Measurements from ENCODE around the gene APEH. TPM values are rescaled to one million over a fixed set of nuclear protein-coding genes. Genes with fewer than 3 reads are reported as not detected.

The APEH gene
- total and polyA plus RNA-seq, 9 of the 15 experiments (the other 6 are each of a cell fraction or from before 2014, with no cell fraction given) = 70.9 to 177 (median 117) TPM

GRCh38 chr3:49723628-49724551 is 49.7 kb downstream of the APEH start, which contains the start of gene GMPPB:
TSS of gene GMPPB (minus strand) at chr3:49723951. CDS start at chr3:49723726, 225 bp downstream.
- in situ Hi-C loops (cut with MboI) = no loop called here
- FAIRE-seq = peak; percentile 93
- H2AFZ ChIP-seq (ENCODE audit: low read depth, low read length) = peak within 1 kb of the TSS; percentile 86
- TF ChIP-seq POU5F1 (IDR thresholded peaks at IDR 0.05; ENCODE audit: borderline replicate concordance, low read depth, low read length, partially characterized antibody) (no peak), NFE2 (IDR thresholded peaks at IDR 0.05; ENCODE audit: low read depth) (no peak), GMEB1 (CRISPR knock-in tag; IDR thresholded peaks at IDR 0.05) (peak; percentile 99), STAT5A (IDR thresholded peaks at IDR 0.05; ENCODE audit: borderline replicate concordance, low read length) (peak; percentile 59), TOE1 (IDR thresholded peaks at IDR 0.05; ENCODE audit: borderline replicate concordance) (0 out of 2 replicates have a peak, but pooled peaks have one; percentile 25), TOE1 (CRISPR knock-in tag; IDR thresholded peaks at IDR 0.05; ENCODE audit: borderline replicate concordance, low read depth) (no peak), HBP1 (CRISPR knock-in tag; IDR thresholded peaks at IDR 0.05) (no peak), HNRNPH1 (optimal IDR thresholded peaks at IDR 0.05; ENCODE audit: low read depth, low read length) (no peak), CEBPG (CRISPR knock-in tag; IDR thresholded peaks at IDR 0.05) (no peak), CEBPG (tag; conservative IDR thresholded peaks at IDR 0.05 in 1 of 2, IDR thresholded peaks at IDR 0.05 in 1 of 2) (no peak), ZNF639 (CRISPR knock-in tag; conservative IDR thresholded peaks at IDR 0.05 in 1 of 2, IDR thresholded peaks at IDR 0.05 in 1 of 2) (0 out of 4 replicates have a peak, but pooled peaks of 1 of the 2 experiments have one; percentile 33), MAFG (tag; conservative IDR thresholded peaks at IDR 0.05) (no peak), ZNF586 (CRISPR knock-in tag; conservative IDR thresholded peaks at IDR 0.05) (no peak)
- TF ChIP-seq, protein P1, sequence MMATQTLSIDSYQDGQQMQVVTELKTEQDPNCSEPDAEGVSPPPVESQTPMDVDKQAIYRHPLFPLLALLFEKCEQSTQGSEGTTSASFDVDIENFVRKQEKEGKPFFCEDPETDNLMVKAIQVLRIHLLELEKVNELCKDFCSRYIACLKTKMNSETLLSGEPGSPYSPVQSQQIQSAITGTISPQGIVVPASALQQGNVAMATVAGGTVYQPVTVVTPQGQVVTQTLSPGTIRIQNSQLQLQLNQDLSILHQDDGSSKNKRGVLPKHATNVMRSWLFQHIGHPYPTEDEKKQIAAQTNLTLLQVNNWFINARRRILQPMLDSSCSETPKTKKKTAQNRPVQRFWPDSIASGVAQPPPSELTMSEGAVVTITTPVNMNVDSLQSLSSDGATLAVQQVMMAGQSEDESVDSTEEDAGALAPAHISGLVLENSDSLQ (IDR thresholded peaks at IDR 0.05) = 0 out of 2 replicates have a peak, but pooled peaks have one; percentile 30

More at GRCh38 chr3:49723628-49724551, 49.7 kb downstream of the APEH start, which contains the start of gene GMPPB:
- H3K9ac ChIP-seq (ENCODE audit: insufficient read depth in 1 of 2, low read depth in 2 of 2, low read length in 2 of 2) = peak within 1 kb of the TSS; percentile 95 to 100
- peak; percentile 95 to 96 (median 96) for DNase-seq (ENCODE audit: extremely low read depth in 1 of 4, low spot score in 3 of 4)
- BruUV-seq (replicated peaks) = TSS peak; percentile 79
- no peaks in the 10 kb centered on the region for H3K9me1 ChIP-seq (ENCODE audit: control insufficient read depth, insufficient read depth, low read length)
- peak; percentile 95 for ATAC-seq
- WGBS (ENCODE audit: insufficient coverage, low coverage, missing lambda C conversion rate) = 0% methylated on average over 49 of the region's 102 CpGs
- ChIA-PET CTCF (ENCODE audit: low intra/inter-chr PET ratio) (no interaction called here), POLR2A (interaction anchor here (0.6 to 1.4 kb wide), 8 partner anchors 8 to 537 kb away, joined by 3 to 6 read pairs (median 4); no protein-coding TSS in a partner anchor)
- intact Hi-C loops (cut with micrococcal nuclease) = loop anchor here (5.0 kb wide), 1 partner anchor 113 kb away; no protein-coding TSS in a partner anchor
- peak within 1 kb of the TSS; percentile 91 for H3K27ac ChIP-seq (ENCODE audit: extremely low read depth, low read depth, low read length)
- H4K20me1 ChIP-seq (replicated peaks; ENCODE audit: control insufficient read depth, insufficient read depth, low read length) = 0 out of 2 replicates have a peak, but pooled peaks cover 3% of the 10 kb centered on the region
- peaks cover 64% of the 10 kb centered on the region; the same call in 2 of the 3 replicates for H3K36me3 ChIP-seq (ENCODE audit: control insufficient read depth, insufficient read depth, low read length)
- H3K27me3 ChIP-seq (ENCODE audit: control insufficient read depth in 2 of 2, insufficient read depth in 2 of 2, low read length in 2 of 2) = no peaks in the 10 kb centered on the region
- H3K9me3 ChIP-seq (replicated peaks; ENCODE audit: control insufficient read depth, insufficient read depth, low read depth, low read length) = no peaks in the 10 kb centered on the region
- H3K79me2 ChIP-seq (ENCODE audit: control insufficient read depth, insufficient read depth, low read length) = peaks cover 12% of the 10 kb centered on the region
- H3K4me3 ChIP-seq = peak within 1 kb of the TSS; percentile 99
- H3K4me2 ChIP-seq (ENCODE audit: insufficient read depth, low read length) = peak within 1 kb of the TSS; percentile 93
- H3K4me1 ChIP-seq (replicated peaks in 1 of 2; ENCODE audit: control insufficient read depth in 2 of 2, insufficient read depth in 2 of 2, low read length in 2 of 2) = peaks cover 2 to 39% of the 10 kb centered on the region in 2 experiments; a peak in 4 of 5 replicates
